Gastrocnemius medialis (tissue), 4 donors: Measurements from ENCODE around the gene CSNK2A1. TPM values are rescaled to one million over a fixed set of nuclear protein-coding genes. Genes with fewer than 3 reads are reported as not detected.

Experiments used
- ATAC-seq, 2 donors: fragments of 150-250 bp; one replicate each; pipeline ENCODE4 v1.9.1; 2016
- DNase-seq, 2 donors: peaks; one replicate each; pipeline ENCODE4 v3.0.0-alpha.2; 2019
- H3K27ac ChIP-seq, 4 donors: fragments of 200-600 bp; sonication (generic); 1 replicate in 1 of 4; 2 replicates in 3 of 4; pipeline ENCODE4 v1.5.1; 2016 to 2018; ENCODE audit warnings: mild to moderate bottlenecking in 2 of 4, moderate library complexity in 1 of 4
- H3K27me3 ChIP-seq, 3 donors: fragments of 200-600 bp; sonication (generic) in 2 of 3; 1 replicate in 1 of 3; 2 replicates in 2 of 3; pipeline versions ENCODE4 v1.5.1 to v1.6.0; 2016 to 2019; ENCODE audit warnings: mild to moderate bottlenecking in 1 of 3, moderate library complexity in 1 of 3
- H3K36me3 ChIP-seq, 2 donors: fragments of 200-600 bp; sonication (generic) in 1 of 2; one replicate each; pipeline ENCODE4 v1.5.1; 2017 to 2018
- H3K4me1 ChIP-seq, 2 donors: fragments of 200-600 bp; sonication (generic) in 1 of 2; one replicate each; pipeline ENCODE4 v1.5.1; 2016 to 2017; ENCODE audit warnings: mild to moderate bottlenecking in 2 of 2
- H3K4me3 ChIP-seq, 4 donors: fragments of 200-600 bp; sonication (generic) in 3 of 4; 1 replicate in 1 of 4; 2 replicates in 3 of 4; pipeline ENCODE4 v1.5.1; 2016 to 2019; ENCODE audit warnings: mild to moderate bottlenecking in 2 of 4
- H3K9me3 ChIP-seq, 3 donors: fragments of 200-600 bp; sonication (generic) in 2 of 3; 1 replicate in 1 of 3; 2 replicates in 2 of 3; pipeline ENCODE4 v1.5.1; 2016 to 2019
- POLR2A ChIP-seq, 2 donors: fragments of 450-650 bp; IDR thresholded peaks; one replicate each; pipeline ENCODE4 v1.6.1; 2017; ENCODE audit warnings: antibody characterized with exemption in 2 of 2, mild to moderate bottlenecking in 2 of 2, moderate library complexity in 2 of 2
- in situ Hi-C, 4 donors: fragments of 200-750 bp; cut with MboI; loops; one replicate each; pipeline versions ENCODE4 v1.15.0 to v1.8.0; 2017; ENCODE audit warnings: low sequenced_read_pairs in 4 of 4
- intact Hi-C: fragments of 100-400 bp; cut with DNase I; formaldehyde crosslinking; loops from one replicate; pipeline ENCODE4 v1.15.1; 2023; ENCODE audit warnings: low total_unique reads
- total RNA-seq, 4 donors: library from RNA; depleted of rRNA; stranded (reverse); fragments of >200 nt; gene quantifications; one replicate each; pipeline versions ENCODE4 v1.1.0 to v1.2.3, GENCODE V29; 2016
- TF ChIP-seq, protein P1 (sequence below), 5 experiments: fragments of 450-650 bp in 3 of 5; fragments of 200-600 bp in 2 of 5; sonication (generic) in 2 of 5; IDR thresholded peaks in 4 of 5; conservative IDR thresholded peaks in 1 of 5; 1 replicate in 4 of 5; 2 replicates in 1 of 5; pipeline ENCODE4 v1.5.1; 2016 to 2019; ENCODE audit warnings: antibody characterized with exemption in 5 of 5, mild to moderate bottlenecking in 3 of 5, moderate library complexity in 3 of 5

The CSNK2A1 gene
- total RNA-seq, 4 donors from 2014 or later = 108 to 180 (median 157) TPM

DNA sequence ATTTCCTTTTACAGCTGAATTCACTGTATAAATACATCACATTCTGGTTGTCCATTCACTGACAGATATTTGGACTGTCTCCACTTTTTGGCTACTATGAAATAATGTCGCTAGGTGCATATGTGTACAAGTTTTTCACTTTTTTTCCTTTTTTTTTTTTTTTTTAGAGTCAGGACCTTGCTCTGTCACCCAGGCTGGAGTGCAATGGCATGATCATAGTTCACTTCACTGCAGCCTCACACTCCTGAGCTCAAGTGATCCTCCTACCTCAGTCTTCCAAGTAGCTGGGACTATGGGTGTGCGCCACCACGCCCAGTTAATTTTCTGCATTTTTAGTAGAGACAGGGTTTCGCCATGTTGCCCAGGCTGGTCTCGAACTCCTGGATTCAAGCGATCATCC, 13.3 kb downstream of the CSNK2A1 start:
- Histone ChIP-seq H3K27me3 (no peaks in the 10 kb centered on the region), H3K9me3 (no peaks in the 10 kb centered on the region), H3K27ac (no peak overlapping the region), H3K4me1 (peaks cover 22 to 33% of the 10 kb centered on the region in 2 donors), H3K4me3 (no peak overlapping the region), H3K36me3 (peaks cover 0 to 20% of the 10 kb centered on the region in 2 donors)
- intact Hi-C loops (no loop called here), in situ Hi-C loops (no loop called here)
- no peak for TF ChIP-seq POLR2A (IDR thresholded peaks at IDR 0.05)
- TF ChIP-seq, protein P1, sequence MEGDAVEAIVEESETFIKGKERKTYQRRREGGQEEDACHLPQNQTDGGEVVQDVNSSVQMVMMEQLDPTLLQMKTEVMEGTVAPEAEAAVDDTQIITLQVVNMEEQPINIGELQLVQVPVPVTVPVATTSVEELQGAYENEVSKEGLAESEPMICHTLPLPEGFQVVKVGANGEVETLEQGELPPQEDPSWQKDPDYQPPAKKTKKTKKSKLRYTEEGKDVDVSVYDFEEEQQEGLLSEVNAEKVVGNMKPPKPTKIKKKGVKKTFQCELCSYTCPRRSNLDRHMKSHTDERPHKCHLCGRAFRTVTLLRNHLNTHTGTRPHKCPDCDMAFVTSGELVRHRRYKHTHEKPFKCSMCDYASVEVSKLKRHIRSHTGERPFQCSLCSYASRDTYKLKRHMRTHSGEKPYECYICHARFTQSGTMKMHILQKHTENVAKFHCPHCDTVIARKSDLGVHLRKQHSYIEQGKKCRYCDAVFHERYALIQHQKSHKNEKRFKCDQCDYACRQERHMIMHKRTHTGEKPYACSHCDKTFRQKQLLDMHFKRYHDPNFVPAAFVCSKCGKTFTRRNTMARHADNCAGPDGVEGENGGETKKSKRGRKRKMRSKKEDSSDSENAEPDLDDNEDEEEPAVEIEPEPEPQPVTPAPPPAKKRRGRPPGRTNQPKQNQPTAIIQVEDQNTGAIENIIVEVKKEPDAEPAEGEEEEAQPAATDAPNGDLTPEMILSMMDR (IDR thresholded peaks at IDR 0.05 in 4 of 5, conservative IDR thresholded peaks at IDR 0.05 in 1 of 5) = no peak
- ATAC-seq (no peak), DNase-seq (no peak)

DNA sequence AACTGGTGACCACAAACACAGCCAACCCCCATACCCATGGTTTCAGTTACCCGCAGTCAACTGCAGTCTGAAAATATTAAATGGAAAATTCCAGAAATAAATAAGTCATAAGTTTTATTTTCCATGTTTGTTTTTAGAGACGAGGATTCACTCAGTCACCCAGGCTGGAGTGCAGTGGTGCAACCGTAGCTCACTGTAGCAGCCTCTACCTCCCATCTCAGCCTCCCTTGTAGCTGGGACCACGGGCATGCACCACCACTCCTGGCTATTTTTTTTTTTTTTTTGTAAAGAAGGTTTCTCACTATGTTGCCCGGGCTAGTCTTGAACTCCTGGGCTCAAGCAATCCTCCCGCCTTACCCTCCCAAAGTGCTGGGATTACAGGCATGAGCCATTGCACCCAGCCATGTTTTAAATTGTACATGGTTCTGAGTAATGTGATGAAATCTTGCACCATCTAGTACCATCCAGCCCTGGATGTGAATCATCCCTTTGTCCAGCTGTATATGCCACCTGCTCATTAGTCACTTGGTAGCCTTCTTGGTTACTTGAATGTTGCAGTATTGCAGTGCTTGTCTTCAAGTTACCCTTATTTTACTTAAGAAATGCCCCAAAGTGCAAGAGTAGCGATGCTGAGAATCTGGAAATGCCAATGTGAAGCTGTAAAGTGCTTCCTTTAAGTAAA, 14.5 kb downstream of the CSNK2A1 start:
- peak overlapping the region in 1 of 4 donors; percentile 27 for H3K27ac ChIP-seq
- peak in 1 of 2 donors; percentile 14 for DNase-seq
- intact Hi-C loops (no loop called here), in situ Hi-C loops (no loop called here)
- peaks cover 0 to 21% of the 10 kb centered on the region in 2 donors for H3K36me3 ChIP-seq
- H3K4me1 ChIP-seq = peaks cover 19 to 29% of the 10 kb centered on the region in 2 donors
- no peaks in the 10 kb centered on the region for H3K27me3 ChIP-seq
- ATAC-seq = peak; percentile 92 to 95
- H3K4me3 ChIP-seq = no peak overlapping the region
- no peak for TF ChIP-seq POLR2A (IDR thresholded peaks at IDR 0.05)
- TF ChIP-seq, protein P1 (IDR thresholded peaks at IDR 0.05 in 4 of 5, conservative IDR thresholded peaks at IDR 0.05 in 1 of 5) = no peak
- H3K9me3 ChIP-seq = no peaks in the 10 kb centered on the region

DNA sequence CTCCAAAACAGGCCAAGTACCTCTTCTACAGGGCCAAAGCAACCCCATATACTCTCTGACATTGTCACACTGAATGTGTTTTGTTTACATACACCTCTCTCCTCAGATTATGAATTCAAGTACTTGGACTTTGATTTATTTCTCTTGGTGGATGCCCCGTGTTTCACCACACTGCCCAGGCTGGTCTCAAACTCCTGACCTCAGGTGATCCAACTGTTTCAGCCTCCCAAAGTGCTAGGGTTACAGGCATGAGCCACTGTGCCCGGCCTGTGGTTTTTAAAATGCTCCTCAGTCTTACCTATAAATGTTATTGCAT, 16.1 kb downstream of the CSNK2A1 start:
- intact Hi-C loops = no loop called here

DNA sequence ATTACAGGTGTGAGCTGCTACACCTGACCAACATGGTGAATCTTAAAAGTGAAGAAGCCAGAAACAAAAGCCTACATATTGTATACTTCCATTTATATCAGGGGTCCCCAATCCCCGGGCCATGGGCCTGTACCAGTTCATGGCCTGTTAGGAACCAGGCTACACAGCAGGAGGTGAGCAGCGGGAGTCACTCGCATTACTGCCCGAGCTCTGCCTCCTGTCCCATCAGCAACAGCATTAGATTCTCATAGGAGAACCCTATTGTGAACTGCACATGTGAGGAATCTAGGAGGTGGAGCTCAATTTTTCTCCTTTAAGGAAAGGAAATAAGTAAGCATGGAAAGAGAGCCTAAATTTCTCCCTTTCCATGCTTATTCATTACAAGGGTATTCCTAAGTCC, 21.7 kb downstream of the CSNK2A1 start:
- in situ Hi-C loops = no loop called here
- peaks cover 0 to 25% of the 10 kb centered on the region in 2 donors for H3K36me3 ChIP-seq
- peaks cover 0 to 12% (median 0%) of the 10 kb centered on the region in 3 donors for H3K9me3 ChIP-seq
- no peak for DNase-seq
- peaks cover 4 to 10% of the 10 kb centered on the region in 2 donors for H3K4me1 ChIP-seq
- TF ChIP-seq, protein P1 (IDR thresholded peaks at IDR 0.05 in 4 of 5, conservative IDR thresholded peaks at IDR 0.05 in 1 of 5) = no peak
- TF ChIP-seq POLR2A (IDR thresholded peaks at IDR 0.05) = no peak
- no peak for ATAC-seq
- H3K4me3 ChIP-seq = no peak overlapping the region
- intact Hi-C loops = no loop called here
- no peak overlapping the region for H3K27ac ChIP-seq
- H3K27me3 ChIP-seq = no peaks in the 10 kb centered on the region

More for the DNA sequence above, 16.1 kb downstream of the CSNK2A1 start:
- ATAC-seq (no peak), DNase-seq (no peak)
- Histone ChIP-seq H3K4me3 (no peak overlapping the region), H3K9me3 (no peaks in the 10 kb centered on the region), H3K27me3 (no peaks in the 10 kb centered on the region), H3K36me3 (peaks cover 0 to 32% of the 10 kb centered on the region in 2 donors), H3K27ac (no peak overlapping the region), H3K4me1 (peaks cover 18 to 19% of the 10 kb centered on the region in 2 donors)
- TF ChIP-seq, protein P1 (IDR thresholded peaks at IDR 0.05 in 4 of 5, conservative IDR thresholded peaks at IDR 0.05 in 1 of 5) = no peak
- TF ChIP-seq POLR2A (IDR thresholded peaks at IDR 0.05) = no peak
- in situ Hi-C loops = no loop called here
